NCI-H2107 treated with DMSO at 0.1 percent for 48 hours (cell line): ENCODE data around the gene PEX6.
"Not testable (repeated sequence)": the region's sequence is repeated elsewhere in the genome, so short reads cannot be mapped to it uniquely, and the experiment has no call there.

Source experiments
- DNase-seq: peaks from one replicate; lab custom pipeline; 2025; ENCODE audit not compliant: unreplicated experiment; lab: John Stamatoyannopoulos, UW

The PEX6 gene

GRCh38 chr6:42966571-42966970, 12.4 kb downstream of the PEX6 start:
- DNase-seq: no peak

- no peak for DNase-seq
Measured at GRCh38 chr6:42963855-42964605, 15.0 kb downstream of the PEX6 start.

GRCh38 chr6:42963179-42963854, 15.7 kb downstream of the PEX6 start:
- no peak for DNase-seq

- no peak for DNase-seq
Measured at GRCh38 chr6:42962502-42963178, 16.3 kb downstream of the PEX6 start.

GRCh38 chr6:42962096-42962495, 16.9 kb downstream of the PEX6 start:
- no peak for DNase-seq

- no peak for DNase-seq
Measured at GRCh38 chr6:42961020-42961470, 17.9 kb downstream of the PEX6 start.

GRCh38 chr6:42960243-42961019, 18.6 kb downstream of the PEX6 start, which contains the start of gene GNMT:
Gene GNMT, plus strand, starts transcription at chr6:42960754. Its CDS starts 14 bp downstream, at chr6:42960768.
- DNase-seq: no peak

- no peak for DNase-seq
Measured at GRCh38 chr6:42959917-42960242, 19.1 kb downstream of the PEX6 start.

GRCh38 chr6:42958125-42958524, 20.9 kb downstream of the PEX6 start:
- DNase-seq: no peak

GRCh38 chr6:42954405-42954804, 24.6 kb downstream of the PEX6 start:
- not testable (repeated sequence) for DNase-seq

GRCh38 chr6:42952389-42952788, 26.6 kb downstream of the PEX6 start:
- DNase-seq: no peak

GRCh38 chr6:42947950-42948349, 31.0 kb downstream of the PEX6 start:
- DNase-seq: no peak

GRCh38 chr6:42942444-42942843, 36.5 kb downstream of the PEX6 start:
- DNase-seq: no peak

- DNase-seq: not testable (repeated sequence)
Measured at GRCh38 chr6:42941356-42941755, 37.6 kb downstream of the PEX6 start.

GRCh38 chr6:42940493-42941045, 38.4 kb downstream of the PEX6 start:
- DNase-seq: no peak

- no peak for DNase-seq
Measured at GRCh38 chr6:42939810-42940167, 39.2 kb downstream of the PEX6 start.

- DNase-seq: no peak
Measured at GRCh38 chr6:42938987-42939809, 39.8 kb downstream of the PEX6 start.

GRCh38 chr6:42938428-42938796, 40.6 kb downstream of the PEX6 start:
- DNase-seq: no peak

- no peak for DNase-seq
Measured at GRCh38 chr6:42937548-42938427, 41.2 kb downstream of the PEX6 start.
